Activated T-cell treated with anti-CD3 and anti-CD28 coated beads, Interleukin-2, amount 50 U/mL, for 24 hours (primary cell): Measurements from ENCODE around the gene LCTL.

Source experiments
- DNase-seq: peaks from one replicate; pipeline ENCODE4 v3.0.0-alpha.2; 2020
- H3K27ac Mint-ChIP-seq: 2 replicates; pipeline ENCODE4 v1.8.0; 2020; ENCODE audit warnings: mild to moderate bottlenecking, mixed read lengths
- H3K27me3 Mint-ChIP-seq: 2 replicates; pipeline ENCODE4 v1.8.0; 2020; ENCODE audit warnings: mixed read lengths
- H3K36me3 Mint-ChIP-seq: 2 replicates; pipeline ENCODE4 v1.8.0; 2020; ENCODE audit warnings: low read depth, mixed read lengths
- H3K4me1 Mint-ChIP-seq: 2 replicates; pipeline ENCODE4 v1.8.0; 2020; ENCODE audit warnings: low read depth, mixed read lengths
- H3K4me3 Mint-ChIP-seq: 2 replicates; pipeline ENCODE4 v1.8.0; 2020; ENCODE audit warnings: mild to moderate bottlenecking, moderate library complexity, mixed read lengths
- H3K9me3 Mint-ChIP-seq: 2 replicates; pipeline ENCODE4 v1.8.0; 2020; ENCODE audit warnings: mixed read lengths

LCTL gene

DNA sequence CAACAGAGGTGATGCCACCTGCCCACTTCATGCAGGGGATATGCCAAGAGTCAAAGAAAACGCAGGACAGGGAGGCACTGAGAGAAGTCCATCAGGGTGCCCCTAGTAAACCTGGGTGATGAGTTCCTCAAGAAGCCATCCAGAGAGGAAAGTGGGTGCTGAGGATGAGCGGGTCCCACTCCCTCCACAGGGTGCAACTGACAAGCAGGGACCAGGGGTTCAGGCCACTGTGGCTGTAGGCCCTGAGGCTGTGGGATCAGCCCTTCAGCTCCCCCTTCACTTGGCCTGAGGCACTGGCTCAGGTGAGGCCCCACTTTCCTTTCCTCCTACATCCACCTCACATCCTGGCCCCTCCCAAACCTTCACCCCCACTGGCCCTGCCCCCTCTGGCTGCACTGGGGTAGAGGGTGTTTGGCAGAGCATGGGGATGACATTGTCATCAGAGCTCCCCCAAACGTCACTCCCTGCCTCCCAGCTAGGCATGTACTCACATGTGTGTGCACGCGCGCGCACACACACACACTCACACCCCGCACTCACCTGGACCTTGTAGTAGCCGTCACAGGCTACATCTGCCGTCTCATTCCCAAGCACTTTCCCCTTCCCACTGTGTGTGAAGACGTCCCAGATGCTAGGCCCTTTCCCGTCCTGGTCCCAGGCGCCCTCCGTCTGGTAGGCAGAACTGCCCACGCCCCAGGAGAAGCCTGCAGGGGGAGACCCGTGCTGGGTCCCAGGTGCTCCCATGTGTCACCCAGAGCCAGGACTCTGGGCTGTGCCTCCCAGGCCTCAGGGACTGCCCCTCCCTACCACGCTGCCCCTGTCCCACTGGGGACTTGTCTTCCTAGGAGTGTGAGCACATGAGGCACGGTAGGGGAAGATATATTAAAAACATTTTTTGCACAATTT is 1.4 kb downstream of the LCTL start:
- no peak for DNase-seq
- H3K4me3 Mint-ChIP-seq = no peak overlapping the region
- no peaks in the 10 kb centered on the region for H3K9me3 Mint-ChIP-seq
- H3K36me3 Mint-ChIP-seq = no peaks in the 10 kb centered on the region
- peaks cover 6% of the 10 kb centered on the region for H3K4me1 Mint-ChIP-seq
- H3K27me3 Mint-ChIP-seq = no peaks in the 10 kb centered on the region
- H3K27ac Mint-ChIP-seq = no peak overlapping the region

DNA sequence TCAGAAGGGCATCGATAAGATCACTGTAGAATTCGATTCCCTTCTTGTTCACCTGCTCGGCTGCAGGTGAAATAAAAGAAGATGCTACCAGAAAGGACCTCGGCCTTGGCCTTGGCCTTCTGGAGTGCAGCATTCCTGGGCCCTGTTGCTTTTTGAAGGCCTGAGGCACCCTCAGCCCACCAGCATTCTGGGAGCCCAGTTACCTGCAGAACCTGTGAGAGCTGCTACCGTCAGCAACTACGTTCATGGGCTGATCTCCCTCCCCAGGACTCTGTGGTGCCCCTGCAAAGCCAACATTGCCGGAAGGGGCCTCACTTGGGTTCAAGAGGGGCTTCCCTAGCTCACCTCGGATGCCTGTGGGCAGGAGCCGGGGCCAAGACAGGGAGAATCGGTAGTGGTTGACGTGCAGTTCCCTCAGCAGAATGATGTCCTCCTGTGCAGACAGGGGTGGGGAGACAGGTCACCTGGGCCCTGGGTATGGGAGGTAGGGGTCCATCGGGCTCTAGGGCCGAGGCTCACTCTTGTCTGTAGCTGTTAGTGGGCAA is 2.2 kb downstream of the LCTL start:
- Mint-ChIP-seq H3K9me3 (no peaks in the 10 kb centered on the region), H3K4me3 (no peak overlapping the region), H3K27ac (no peak overlapping the region), H3K27me3 (no peaks in the 10 kb centered on the region), H3K36me3 (no peaks in the 10 kb centered on the region), H3K4me1 (peaks cover 6% of the 10 kb centered on the region)
- no peak for DNase-seq

- Mint-ChIP-seq H3K4me3 (no peak overlapping the region), H3K36me3 (no peaks in the 10 kb centered on the region), H3K27ac (no peak overlapping the region), H3K27me3 (no peaks in the 10 kb centered on the region), H3K4me1 (peaks cover 6% of the 10 kb centered on the region), H3K9me3 (no peaks in the 10 kb centered on the region)
- DNase-seq = no peak
Observed at GRCh38 chr15:66563126-66563525, 2.7 kb downstream of the LCTL start.

DNA sequence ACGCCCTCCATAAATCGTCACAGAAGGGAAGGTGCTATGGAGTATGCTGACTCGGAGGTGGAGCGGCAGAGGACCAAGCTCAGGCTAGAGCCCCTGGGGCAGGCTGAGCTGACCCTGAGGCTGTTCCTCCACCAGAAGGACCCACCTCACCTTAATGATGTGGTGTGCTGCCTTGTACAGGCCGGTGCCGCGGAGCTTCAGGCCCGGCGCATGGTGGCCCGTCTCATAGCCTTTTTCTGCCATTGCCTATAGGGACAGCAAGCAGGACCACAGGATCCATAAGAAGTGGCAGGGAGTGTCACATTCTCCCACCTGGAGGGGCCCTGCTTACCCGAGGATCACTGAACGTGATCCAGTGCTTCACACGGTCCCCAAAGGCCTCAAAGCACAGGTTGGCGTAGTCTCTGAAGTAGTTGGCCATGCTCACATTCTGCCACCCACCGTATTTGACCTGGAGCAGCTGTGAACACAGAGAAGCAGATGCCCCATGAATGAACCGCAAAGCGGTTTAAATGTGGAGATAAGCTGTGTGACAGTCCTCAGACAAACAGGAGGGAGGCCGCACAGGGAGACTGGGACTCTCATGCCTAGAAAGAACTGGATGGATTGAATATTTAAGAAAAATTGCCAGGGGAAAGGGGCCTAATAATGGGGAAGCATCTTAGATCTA is 4.8 kb downstream of the LCTL start:
- no peaks in the 10 kb centered on the region for H3K9me3 Mint-ChIP-seq
- no peaks in the 10 kb centered on the region for H3K4me1 Mint-ChIP-seq
- no peak overlapping the region for H3K4me3 Mint-ChIP-seq
- no peaks in the 10 kb centered on the region for H3K36me3 Mint-ChIP-seq
- no peak for DNase-seq
- H3K27me3 Mint-ChIP-seq = no peaks in the 10 kb centered on the region
- no peak overlapping the region for H3K27ac Mint-ChIP-seq

DNA sequence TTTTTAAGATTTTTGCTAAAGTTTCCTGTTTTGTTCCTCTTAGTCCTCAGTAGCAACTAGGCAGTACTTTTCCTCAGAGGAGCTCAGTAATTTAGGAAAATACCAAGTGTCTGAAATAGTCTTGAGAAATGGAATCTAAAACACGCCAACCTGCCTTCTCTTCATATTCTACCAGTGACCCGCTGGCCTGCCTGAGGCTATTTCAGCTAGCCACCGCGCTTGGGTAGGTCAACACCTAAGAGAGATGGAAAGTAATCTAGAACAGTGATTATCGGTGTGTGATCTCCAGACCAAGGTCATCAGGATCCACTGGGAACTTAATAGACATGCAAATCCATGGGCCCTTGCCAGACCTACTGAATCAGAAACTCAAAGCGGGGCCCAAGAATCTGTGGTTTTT is 7.5 kb downstream of the LCTL start:
- Mint-ChIP-seq H3K4me3 (no peak overlapping the region), H3K27ac (no peak overlapping the region), H3K9me3 (peaks cover 4% of the 10 kb centered on the region), H3K27me3 (no peaks in the 10 kb centered on the region), H3K4me1 (no peaks in the 10 kb centered on the region), H3K36me3 (peaks cover 11% of the 10 kb centered on the region)
- DNase-seq = no peak

DNA sequence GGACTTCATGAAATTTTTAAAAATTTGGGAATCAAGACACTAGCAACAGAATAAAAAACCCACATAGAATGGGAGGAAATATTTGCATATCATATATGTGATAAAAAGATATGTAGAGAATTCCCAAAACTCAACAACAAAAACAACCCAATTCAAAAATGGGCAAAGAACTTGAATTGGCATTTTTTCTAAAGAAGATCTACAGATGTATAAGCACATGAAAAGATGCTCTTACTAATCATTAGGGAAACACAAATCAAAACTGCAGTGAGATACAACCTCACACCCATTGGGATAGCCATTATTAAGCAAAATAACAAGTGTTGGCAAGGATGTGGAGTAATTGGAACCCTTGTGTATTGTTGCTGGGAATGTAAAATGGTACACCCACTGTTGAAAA is 10.1 kb downstream of the LCTL start:
- H3K4me1 Mint-ChIP-seq = peaks cover 5% of the 10 kb centered on the region
- DNase-seq = no peak
- peaks cover 29% of the 10 kb centered on the region for H3K36me3 Mint-ChIP-seq
- no peak overlapping the region for H3K27ac Mint-ChIP-seq
- peaks cover 4% of the 10 kb centered on the region for H3K9me3 Mint-ChIP-seq
- no peaks in the 10 kb centered on the region for H3K27me3 Mint-ChIP-seq
- H3K4me3 Mint-ChIP-seq = no peak overlapping the region

DNA sequence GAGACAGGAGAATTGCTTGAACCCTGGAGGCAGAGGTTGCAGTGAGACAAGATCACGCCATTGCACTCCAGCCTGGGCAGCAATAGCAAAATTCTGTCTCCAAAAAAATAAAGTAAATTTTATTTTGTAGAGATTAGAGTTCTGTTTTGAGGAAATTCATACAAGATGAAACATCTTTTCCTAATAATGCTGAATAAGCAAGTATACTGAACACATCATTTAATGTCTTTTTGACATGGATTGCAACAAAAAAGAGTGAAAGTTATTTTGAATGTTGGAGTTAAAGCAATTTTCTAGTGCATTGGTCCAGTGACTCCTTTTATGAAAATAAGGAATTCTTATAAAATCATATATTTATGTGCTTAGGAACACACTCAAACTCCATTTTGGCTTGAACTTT is 20.5 kb downstream of the LCTL start:
- no peak for DNase-seq
- no peaks in the 10 kb centered on the region for H3K27me3 Mint-ChIP-seq
- H3K9me3 Mint-ChIP-seq = no peaks in the 10 kb centered on the region
- no peak overlapping the region for H3K27ac Mint-ChIP-seq
- H3K4me1 Mint-ChIP-seq = peaks cover 2% of the 10 kb centered on the region
- no peak overlapping the region for H3K4me3 Mint-ChIP-seq
- peaks cover 71% of the 10 kb centered on the region for H3K36me3 Mint-ChIP-seq

DNA sequence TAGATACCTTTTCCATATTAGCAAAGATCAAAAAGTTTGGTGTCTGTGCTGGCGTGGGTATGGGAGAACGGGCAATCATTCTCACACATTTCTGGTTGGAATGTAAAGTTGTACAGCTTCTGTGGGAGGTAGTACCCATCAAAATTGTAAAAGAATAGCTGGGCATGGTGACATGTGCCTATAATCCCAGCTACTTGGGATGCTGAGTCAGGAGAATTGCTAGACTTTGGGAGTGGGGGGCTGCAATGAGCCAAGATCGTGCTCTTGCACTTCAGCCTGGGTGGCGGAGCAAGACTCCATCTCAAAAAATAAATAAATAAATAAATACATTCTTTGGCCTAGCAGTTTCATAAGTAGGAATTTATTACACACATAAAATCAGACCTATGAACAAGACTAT is 22.9 kb downstream of the LCTL start:
- Mint-ChIP-seq H3K27me3 (no peaks in the 10 kb centered on the region), H3K4me3 (no peak overlapping the region), H3K9me3 (no peaks in the 10 kb centered on the region), H3K27ac (no peak overlapping the region), H3K4me1 (peaks cover 2% of the 10 kb centered on the region), H3K36me3 (peaks cover 74% of the 10 kb centered on the region)
- no peak for DNase-seq

DNA sequence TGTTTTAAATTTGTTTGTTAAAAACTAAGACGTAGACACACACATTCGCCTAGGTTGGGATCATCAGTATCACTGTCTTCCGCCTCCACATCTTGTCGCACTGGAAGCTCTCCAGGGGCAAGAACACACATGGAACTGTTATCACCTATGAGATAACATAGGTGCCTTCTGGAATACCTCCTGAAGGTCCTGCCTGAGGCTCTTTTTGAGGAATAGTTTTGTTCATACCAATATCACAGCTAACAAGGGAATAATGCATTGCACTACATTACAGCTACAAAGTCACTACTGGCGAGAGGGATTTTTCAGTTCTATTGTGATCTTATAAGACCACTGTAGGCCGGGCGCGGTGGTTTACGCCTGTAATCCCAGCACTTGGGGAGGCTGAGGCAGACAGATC is 30.7 kb downstream of the LCTL start:
- no peak overlapping the region for H3K27ac Mint-ChIP-seq
- no peaks in the 10 kb centered on the region for H3K9me3 Mint-ChIP-seq

GRCh38 chr15:66524838-66525237 is 41.0 kb downstream of the LCTL start:
- Mint-ChIP-seq H3K27ac (no peak overlapping the region), H3K36me3 (peaks cover 91% of the 10 kb centered on the region), H3K4me1 (no peaks in the 10 kb centered on the region), H3K27me3 (no peaks in the 10 kb centered on the region), H3K9me3 (no peaks in the 10 kb centered on the region), H3K4me3 (no peak overlapping the region)
- DNase-seq = no peak

More for the DNA sequence above, 30.7 kb downstream of the LCTL start:
- Mint-ChIP-seq H3K36me3 (peaks cover 80% of the 10 kb centered on the region), H3K4me1 (no peaks in the 10 kb centered on the region), H3K27me3 (no peaks in the 10 kb centered on the region), H3K4me3 (no peak overlapping the region)
- DNase-seq = no peak

DNA sequence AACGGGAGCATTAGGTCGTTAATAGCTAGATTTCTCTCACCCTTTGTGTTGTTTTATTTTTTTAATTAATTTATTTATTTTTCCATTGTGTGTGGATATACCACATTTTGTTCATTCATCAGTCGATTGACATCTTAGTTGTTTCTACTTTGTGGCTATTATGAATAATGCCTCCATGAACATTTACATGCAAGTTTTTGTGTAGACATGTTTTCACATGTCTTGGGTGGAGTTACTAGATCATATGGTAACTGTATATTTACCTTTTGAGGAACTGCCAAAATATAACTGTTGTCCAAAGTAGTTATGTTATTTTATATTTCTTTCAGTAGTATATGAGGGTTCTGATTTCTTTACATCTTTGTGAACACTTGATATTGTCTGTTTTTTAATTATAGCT is 41.9 kb downstream of the LCTL start:
- Mint-ChIP-seq H3K36me3 (peaks cover 89% of the 10 kb centered on the region), H3K4me3 (no peak overlapping the region), H3K9me3 (no peaks in the 10 kb centered on the region), H3K4me1 (no peaks in the 10 kb centered on the region), H3K27me3 (no peaks in the 10 kb centered on the region), H3K27ac (no peak overlapping the region)
- no peak for DNase-seq

GRCh38 chr15:66515901-66516322 is 49.9 kb downstream of the LCTL start:
- DNase-seq = no peak
- Mint-ChIP-seq H3K36me3 (peaks cover 72% of the 10 kb centered on the region), H3K27ac (peak overlapping the region; percentile 12), H3K4me1 (no peaks in the 10 kb centered on the region), H3K4me3 (no peak overlapping the region), H3K27me3 (no peaks in the 10 kb centered on the region), H3K9me3 (no peaks in the 10 kb centered on the region)

DNA sequence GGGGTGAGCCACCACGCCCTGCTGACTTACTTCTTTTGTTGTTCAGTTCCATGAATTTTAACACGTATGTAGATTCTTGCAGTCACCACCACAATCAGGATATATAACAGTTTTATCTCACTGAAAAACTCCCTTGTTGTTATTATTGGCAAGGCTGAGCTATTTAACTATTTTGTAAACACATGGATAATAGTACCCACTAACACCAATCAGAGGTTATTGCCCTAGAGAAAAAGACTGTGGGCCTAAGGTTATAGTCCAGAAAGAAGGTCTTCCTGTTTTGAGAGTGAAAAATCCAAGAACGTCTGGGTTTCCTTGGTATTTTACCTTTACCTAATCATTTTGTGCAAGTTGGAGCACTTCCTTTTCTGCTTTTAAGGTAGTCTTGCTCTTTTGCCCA is 51.2 kb downstream of the LCTL start:
- H3K36me3 Mint-ChIP-seq = peaks cover 67% of the 10 kb centered on the region
- H3K4me3 Mint-ChIP-seq = no peak overlapping the region
- DNase-seq = no peak
- no peaks in the 10 kb centered on the region for H3K9me3 Mint-ChIP-seq
- no peak overlapping the region for H3K27ac Mint-ChIP-seq
- no peaks in the 10 kb centered on the region for H3K27me3 Mint-ChIP-seq
- no peaks in the 10 kb centered on the region for H3K4me1 Mint-ChIP-seq

- DNase-seq = no peak
- H3K36me3 Mint-ChIP-seq = peaks cover 68% of the 10 kb centered on the region
- no peaks in the 10 kb centered on the region for H3K9me3 Mint-ChIP-seq
- H3K4me1 Mint-ChIP-seq = peaks cover 26% of the 10 kb centered on the region
- H3K4me3 Mint-ChIP-seq = no peak overlapping the region
- no peak overlapping the region for H3K27ac Mint-ChIP-seq
- no peaks in the 10 kb centered on the region for H3K27me3 Mint-ChIP-seq
Observed at GRCh38 chr15:66508293-66508883, 57.4 kb downstream of the LCTL start.

DNA sequence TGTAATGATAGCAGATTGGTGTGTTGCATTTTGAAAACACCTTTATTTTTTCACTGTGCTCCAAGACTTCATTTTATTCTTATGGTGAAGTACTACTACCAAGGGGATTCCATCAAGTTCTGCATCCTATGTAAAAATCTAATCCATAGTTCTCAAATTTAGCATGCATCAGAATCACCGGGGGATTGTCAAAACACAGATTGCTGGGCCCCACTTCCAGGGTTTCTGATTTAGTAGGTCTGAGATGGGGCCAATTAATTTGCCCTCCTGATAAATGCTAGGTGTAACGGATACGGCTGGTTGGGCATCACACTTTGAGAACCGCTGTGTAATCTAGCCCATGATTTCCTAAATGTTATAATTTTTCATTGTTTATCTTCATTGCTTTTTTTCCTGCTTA is 60.0 kb downstream of the LCTL start:
- Mint-ChIP-seq H3K4me1 (peaks cover 49% of the 10 kb centered on the region), H3K9me3 (no peaks in the 10 kb centered on the region)

More for the DNA sequence above, 60.0 kb downstream of the LCTL start:
- Mint-ChIP-seq H3K4me3 (peak overlapping the region; percentile 92), H3K36me3 (peaks cover 84% of the 10 kb centered on the region), H3K27me3 (no peaks in the 10 kb centered on the region), H3K27ac (peak overlapping the region; percentile 99)
- no peak for DNase-seq
